ENCODE measurements around the gene SKOR1. TPM values are rescaled to one million over a fixed set of nuclear protein-coding genes. Genes with fewer than 3 reads are reported as not detected.

Gene SKOR1
- total RNA-seq, 1 experiment from 2014 or later = 0.13 TPM

DNA sequence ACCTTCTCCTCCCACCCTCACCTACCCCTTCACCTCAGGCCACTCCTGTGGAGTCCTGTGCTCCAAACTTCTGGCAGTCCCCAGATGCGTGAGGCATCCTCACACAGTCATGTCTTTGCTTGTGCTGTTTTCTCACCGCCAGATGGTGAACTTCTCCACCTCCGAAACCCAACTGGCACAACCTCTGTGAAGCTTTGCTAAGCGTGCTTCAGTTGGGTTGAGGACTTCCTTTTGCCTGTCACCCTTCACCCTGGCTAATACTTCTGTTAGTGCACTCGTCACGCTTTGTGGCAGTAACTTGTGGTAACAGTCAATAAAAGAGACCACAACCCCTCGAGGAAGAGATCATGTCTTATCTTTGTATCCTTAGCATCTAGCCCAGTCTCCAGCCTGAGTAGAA, 42.0 kb upstream of the SKOR1 start:
- Histone ChIP-seq H2BK12ac (ENCODE audit: insufficient read length, low read depth, low read length) (no peak overlapping the region), H3K79me1 (ENCODE audit: insufficient read depth, low read depth, low read length, poor library complexity, severe bottlenecking) (no peaks in the 10 kb centered on the region), H3K4me1 (ENCODE audit: insufficient read depth, low read length) (no peaks in the 10 kb centered on the region; the same call in 1 of the 2 replicates), H4K91ac (ENCODE audit: insufficient read length, low read depth, low read length) (no peak overlapping the region), H3K4me2 (ENCODE audit: insufficient read depth, insufficient read length, low read length) (no peak overlapping the region), H3T11ph (ENCODE audit: low read length) (no peak overlapping the region), H3K18ac (ENCODE audit: insufficient read length, low read depth, low read length) (no peak overlapping the region), H2AK5ac (ENCODE audit: insufficient read length, low read length) (no peak overlapping the region), H3K14ac (ENCODE audit: insufficient read depth, low read length) (no peak overlapping the region), H3K79me2 (ENCODE audit: insufficient read depth, low read length) (no peaks in the 10 kb centered on the region), H2BK15ac (ENCODE audit: low read depth, low read length) (no peak overlapping the region), H3K56ac (ENCODE audit: insufficient read length, low read depth, low read length) (no peak overlapping the region), H3K9me3 (ENCODE audit: control insufficient read depth, low read depth, low read length) (no peaks in the 10 kb centered on the region), H3K23ac (ENCODE audit: insufficient read length, low read depth, low read length) (no peak overlapping the region), H4K20me1 (ENCODE audit: control insufficient read depth, insufficient read depth, insufficient read length) (no peaks in the 10 kb centered on the region), H2BK20ac (ENCODE audit: low read depth, low read length, poor library complexity, severe bottlenecking) (no peak overlapping the region), H3K27me3 (ENCODE audit: insufficient read depth, low read length) (no peaks in the 10 kb centered on the region), H3K23me2 (ENCODE audit: insufficient read length, low read depth, low read length, poor library complexity, severe bottlenecking) (no peaks in the 10 kb centered on the region), H3K27ac (ENCODE audit: insufficient read length, low read depth, low read length) (no peak overlapping the region), H3K4ac (ENCODE audit: low read depth, low read length) (no peak overlapping the region), H2BK5ac (ENCODE audit: insufficient read length, low read length) (no peak overlapping the region), H4K5ac (ENCODE audit: insufficient read length, low read depth, low read length) (no peak overlapping the region), H3K9ac (ENCODE audit: extremely low read depth, insufficient read length, low read length) (no peak overlapping the region), H4K8ac (replicated peaks; ENCODE audit: insufficient read length, low read depth, low read length) (no peak overlapping the region), H2AFZ (ENCODE audit: low read length) (no peak overlapping the region), H2BK120ac (ENCODE audit: low read depth, low read length, poor library complexity, severe bottlenecking) (no peak overlapping the region)
- peaks cover 1% of the 10 kb centered on the region; the same call in 1 of the 2 replicates for H3K27me3 Mint-ChIP-seq (ENCODE audit: low read depth)
- WGBS (ENCODE audit: extremely low coverage, insufficient read length, low lambda C conversion rate) = no CpG with 5 or more reads among the region's 7 CpGs
- H3K4me3 Mint-ChIP-seq = no peak overlapping the region
- no peak for DNase-seq
- H3K36me3 Mint-ChIP-seq (ENCODE audit: insufficient read depth in 1 of 3, low read depth in 3 of 3) = no peaks in the 10 kb centered on the region
- H3K9me3 Mint-ChIP-seq = no peaks in the 10 kb centered on the region
- TF ChIP-seq, protein P1, sequence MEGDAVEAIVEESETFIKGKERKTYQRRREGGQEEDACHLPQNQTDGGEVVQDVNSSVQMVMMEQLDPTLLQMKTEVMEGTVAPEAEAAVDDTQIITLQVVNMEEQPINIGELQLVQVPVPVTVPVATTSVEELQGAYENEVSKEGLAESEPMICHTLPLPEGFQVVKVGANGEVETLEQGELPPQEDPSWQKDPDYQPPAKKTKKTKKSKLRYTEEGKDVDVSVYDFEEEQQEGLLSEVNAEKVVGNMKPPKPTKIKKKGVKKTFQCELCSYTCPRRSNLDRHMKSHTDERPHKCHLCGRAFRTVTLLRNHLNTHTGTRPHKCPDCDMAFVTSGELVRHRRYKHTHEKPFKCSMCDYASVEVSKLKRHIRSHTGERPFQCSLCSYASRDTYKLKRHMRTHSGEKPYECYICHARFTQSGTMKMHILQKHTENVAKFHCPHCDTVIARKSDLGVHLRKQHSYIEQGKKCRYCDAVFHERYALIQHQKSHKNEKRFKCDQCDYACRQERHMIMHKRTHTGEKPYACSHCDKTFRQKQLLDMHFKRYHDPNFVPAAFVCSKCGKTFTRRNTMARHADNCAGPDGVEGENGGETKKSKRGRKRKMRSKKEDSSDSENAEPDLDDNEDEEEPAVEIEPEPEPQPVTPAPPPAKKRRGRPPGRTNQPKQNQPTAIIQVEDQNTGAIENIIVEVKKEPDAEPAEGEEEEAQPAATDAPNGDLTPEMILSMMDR (conservative IDR thresholded peaks at IDR 0.05) = no peak
- peaks cover 41 to 54% of the 10 kb centered on the region in 2 experiments for H3K4me1 Mint-ChIP-seq
- H3K27ac Mint-ChIP-seq = peak overlapping the region in 1 of 3 experiments; percentile 13; a peak in 2 of 7 replicates
